A673 (cell line): ENCODE measurements around the gene ZDHHC6.

ENCODE experiments used
- EZH2 ChIP-seq: fragments of 200-600 bp; sonication (generic); IDR thresholded peaks from 2 replicates; pipeline ENCODE4 v1.6.1; 2017; ENCODE audit warnings: borderline replicate concordance, low read depth, mild to moderate bottlenecking, mixed read lengths, antibody characterized with exemption, low read length; ENCODE audit not compliant: poor library complexity, severe bottlenecking
- TF ChIP-seq, protein P1 (sequence below): fragments of 300-800, 200-600 bp; sonication (generic); conservative IDR thresholded peaks from 2 replicates; pipeline ENCODE4 v1.5.1; 2017; ENCODE audit warnings: low read depth, mild to moderate bottlenecking, antibody characterized with exemption, low read length, moderate library complexity, mixed read lengths

DNA sequence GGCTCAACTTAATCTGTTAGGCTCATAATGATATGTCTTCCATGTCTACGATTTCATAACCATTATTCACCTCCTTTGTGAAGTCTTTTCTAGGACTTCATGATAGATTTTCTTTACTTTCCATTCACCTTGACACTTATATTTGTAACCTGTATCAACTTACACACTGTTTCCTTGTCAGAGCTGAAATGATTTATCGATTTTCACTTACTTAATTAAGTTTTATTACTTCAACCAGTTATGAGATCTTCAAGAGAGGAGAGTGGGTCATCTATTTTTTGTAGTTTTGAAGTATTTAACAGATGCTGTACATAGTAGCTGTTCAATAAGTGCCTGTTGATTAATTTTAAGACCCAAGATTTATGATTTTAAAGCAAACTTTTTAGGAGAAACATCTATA lies 37.7 kb upstream of the ZDHHC6 start:
- TF ChIP-seq, protein P1, sequence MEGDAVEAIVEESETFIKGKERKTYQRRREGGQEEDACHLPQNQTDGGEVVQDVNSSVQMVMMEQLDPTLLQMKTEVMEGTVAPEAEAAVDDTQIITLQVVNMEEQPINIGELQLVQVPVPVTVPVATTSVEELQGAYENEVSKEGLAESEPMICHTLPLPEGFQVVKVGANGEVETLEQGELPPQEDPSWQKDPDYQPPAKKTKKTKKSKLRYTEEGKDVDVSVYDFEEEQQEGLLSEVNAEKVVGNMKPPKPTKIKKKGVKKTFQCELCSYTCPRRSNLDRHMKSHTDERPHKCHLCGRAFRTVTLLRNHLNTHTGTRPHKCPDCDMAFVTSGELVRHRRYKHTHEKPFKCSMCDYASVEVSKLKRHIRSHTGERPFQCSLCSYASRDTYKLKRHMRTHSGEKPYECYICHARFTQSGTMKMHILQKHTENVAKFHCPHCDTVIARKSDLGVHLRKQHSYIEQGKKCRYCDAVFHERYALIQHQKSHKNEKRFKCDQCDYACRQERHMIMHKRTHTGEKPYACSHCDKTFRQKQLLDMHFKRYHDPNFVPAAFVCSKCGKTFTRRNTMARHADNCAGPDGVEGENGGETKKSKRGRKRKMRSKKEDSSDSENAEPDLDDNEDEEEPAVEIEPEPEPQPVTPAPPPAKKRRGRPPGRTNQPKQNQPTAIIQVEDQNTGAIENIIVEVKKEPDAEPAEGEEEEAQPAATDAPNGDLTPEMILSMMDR = no peak
- no peak for TF ChIP-seq EZH2
